Astrocyte (in vitro differentiated cells and primary cell): Measurements from ENCODE around the gene PTPRM. TPM values are rescaled to one million over a fixed set of nuclear protein-coding genes. Genes with fewer than 3 reads are reported as not detected.

Experiments used
- DNase-seq: peaks from one replicate; pipeline ENCODE4 v3.0.0-alpha.2; 2010; ENCODE audit warnings: low read depth
- FAIRE-seq: peaks from 2 replicates; lab custom pipeline; 2011; peaks lifted over from hg19 to GRCh38; lab: Jason Lieb, UNC
- H2AFZ ChIP-seq: 2 replicates; pipeline ENCODE4 v1.6.0; 2012; ENCODE audit warnings: low read depth, low read length, inconsistent platforms
- H3K27ac ChIP-seq: 2 replicates; pipeline ENCODE4 v1.5.1; 2011; ENCODE audit warnings: low read depth, low read length, inconsistent platforms
- H3K27me3 ChIP-seq: 2 replicates; pipeline ENCODE4 v1.6.0; 2011; ENCODE audit warnings: low read length, inconsistent platforms; ENCODE audit not compliant: insufficient read depth
- H3K36me3 ChIP-seq: 2 replicates; pipeline ENCODE4 v1.5.1; 2011; ENCODE audit warnings: low read length, inconsistent platforms; ENCODE audit not compliant: insufficient read depth
- H3K4me1 ChIP-seq: 2 replicates; pipeline ENCODE4 v1.5.1; 2011; ENCODE audit warnings: low read length, inconsistent platforms; ENCODE audit not compliant: insufficient read depth
- H3K4me2 ChIP-seq: 2 replicates; pipeline ENCODE4 v1.6.0; 2012; ENCODE audit warnings: low read length, inconsistent platforms
- H3K4me3 ChIP-seq: 2 replicates; pipeline ENCODE4 v1.5.1; 2011; ENCODE audit warnings: low read depth, mild to moderate bottlenecking, low read length, inconsistent platforms; ENCODE audit not compliant: insufficient read depth
- H3K79me2 ChIP-seq: 2 replicates; pipeline ENCODE4 v1.6.0; 2012; ENCODE audit warnings: mild to moderate bottlenecking, low read length, inconsistent platforms; ENCODE audit not compliant: insufficient read depth
- H3K9ac ChIP-seq: 2 replicates; pipeline ENCODE4 v1.6.0; 2012; ENCODE audit warnings: mild to moderate bottlenecking, low read length, inconsistent platforms
- H3K9me3 ChIP-seq: 2 replicates; pipeline ENCODE4 v1.5.1; 2012; ENCODE audit warnings: low read depth, mild to moderate bottlenecking, low read length, inconsistent platforms; ENCODE audit not compliant: insufficient read depth
- H4K20me1 ChIP-seq: 2 replicates; pipeline ENCODE4 v1.6.0; 2012; ENCODE audit warnings: low read length, inconsistent platforms; ENCODE audit not compliant: insufficient read depth
- H3K27ac Mint-ChIP-seq: one replicate; pipeline ENCODE4 v1.8.0; 2021; ENCODE audit warnings: mild to moderate bottlenecking, mixed read lengths; ENCODE audit not compliant: unreplicated experiment
- H3K27me3 Mint-ChIP-seq: one replicate; pipeline ENCODE4 v1.8.0; 2021; ENCODE audit warnings: low read depth, mixed read lengths; ENCODE audit not compliant: unreplicated experiment
- H3K36me3 Mint-ChIP-seq: one replicate; pipeline ENCODE4 v1.8.0; 2021; ENCODE audit warnings: low read depth, mixed read lengths; ENCODE audit not compliant: unreplicated experiment
- H3K4me1 Mint-ChIP-seq: one replicate; pipeline ENCODE4 v1.8.0; 2021; ENCODE audit warnings: low read depth, mixed read lengths; ENCODE audit not compliant: unreplicated experiment
- H3K4me3 Mint-ChIP-seq: one replicate; pipeline ENCODE4 v1.8.0; 2021; ENCODE audit warnings: mild to moderate bottlenecking, moderate library complexity, mixed read lengths; ENCODE audit not compliant: unreplicated experiment
- H3K9me3 Mint-ChIP-seq: one replicate; pipeline ENCODE4 v1.8.0; 2021; ENCODE audit warnings: mild to moderate bottlenecking, mixed read lengths; ENCODE audit not compliant: unreplicated experiment
- EZH2 ChIP-seq: IDR thresholded peaks from 2 replicates; pipeline ENCODE4 v1.6.1; 2012; ENCODE audit warnings: mild to moderate bottlenecking, low read length, inconsistent platforms; ENCODE audit not compliant: insufficient read depth
- total RNA-seq: library from RNA; stranded (reverse); gene quantifications from 2 replicates; pipeline ENCODE4 v1.2.1, GENCODE V29; 2021
- TF ChIP-seq, protein P1 (sequence below): IDR thresholded peaks from 2 replicates; pipeline ENCODE4 v1.5.1; 2011; ENCODE audit warnings: low read depth, mild to moderate bottlenecking, inconsistent platforms, low read length, moderate library complexity; ENCODE audit not compliant: insufficient read depth

The PTPRM gene
- total RNA-seq, 1 donor from 2014 or later, result 59.6 TPM

DNA sequence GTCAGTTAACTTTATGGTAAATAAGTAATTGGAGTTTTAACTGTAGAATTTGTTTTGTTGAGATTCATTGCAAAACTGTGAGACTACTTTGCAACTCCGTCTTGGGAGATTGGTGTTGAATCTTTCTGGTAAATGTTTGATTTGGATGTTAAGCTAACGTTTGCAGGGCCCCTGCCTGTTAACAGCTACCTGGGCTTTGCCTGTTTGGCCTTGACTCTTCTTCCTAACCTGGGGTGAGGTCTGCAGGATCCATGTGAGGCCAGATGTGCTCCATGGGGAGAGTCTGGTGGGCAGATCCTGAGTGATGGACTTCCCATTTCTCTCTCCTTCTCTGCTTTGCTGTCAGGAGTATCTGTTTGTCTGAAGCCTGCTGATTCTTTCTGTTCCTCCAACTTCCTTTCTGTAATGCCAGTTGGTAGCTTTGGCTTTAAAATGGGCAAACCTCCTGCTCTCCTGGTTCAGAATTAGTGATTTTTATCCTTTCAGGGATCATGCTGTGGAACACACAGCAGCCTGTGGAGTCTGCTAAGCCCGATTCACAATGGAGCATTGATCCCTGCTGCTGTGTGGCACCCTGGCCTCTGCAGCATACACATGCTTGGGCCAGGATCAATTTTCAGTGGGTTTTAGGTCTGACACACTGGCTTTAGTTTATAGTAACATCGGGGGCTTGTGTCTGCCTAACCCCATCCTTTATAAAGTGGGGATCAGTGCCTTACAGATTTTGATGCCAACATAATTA, 36.3 kb downstream of the PTPRM start:
- H3K9ac ChIP-seq, result no peak overlapping the region
- H3K4me1 Mint-ChIP-seq, result peaks cover 45% of the 10 kb centered on the region
- H3K9me3 Mint-ChIP-seq, result no peaks in the 10 kb centered on the region
- no peaks in the 10 kb centered on the region for H3K9me3 ChIP-seq
- no peaks in the 10 kb centered on the region for H3K27me3 Mint-ChIP-seq
- no peak overlapping the region for H3K27ac ChIP-seq
- peaks cover 66% of the 10 kb centered on the region for H3K79me2 ChIP-seq
- no peak for FAIRE-seq
- H3K36me3 ChIP-seq, result no peaks in the 10 kb centered on the region
- peaks cover 19% of the 10 kb centered on the region for H4K20me1 ChIP-seq
- no peak overlapping the region for H3K4me2 ChIP-seq
- peaks cover 2% of the 10 kb centered on the region for H3K36me3 Mint-ChIP-seq
- no peak for DNase-seq
- H2AFZ ChIP-seq, result no peak overlapping the region
- peak overlapping the region; percentile 9 for H3K27ac Mint-ChIP-seq
- no peak for TF ChIP-seq EZH2
- TF ChIP-seq, protein P1, sequence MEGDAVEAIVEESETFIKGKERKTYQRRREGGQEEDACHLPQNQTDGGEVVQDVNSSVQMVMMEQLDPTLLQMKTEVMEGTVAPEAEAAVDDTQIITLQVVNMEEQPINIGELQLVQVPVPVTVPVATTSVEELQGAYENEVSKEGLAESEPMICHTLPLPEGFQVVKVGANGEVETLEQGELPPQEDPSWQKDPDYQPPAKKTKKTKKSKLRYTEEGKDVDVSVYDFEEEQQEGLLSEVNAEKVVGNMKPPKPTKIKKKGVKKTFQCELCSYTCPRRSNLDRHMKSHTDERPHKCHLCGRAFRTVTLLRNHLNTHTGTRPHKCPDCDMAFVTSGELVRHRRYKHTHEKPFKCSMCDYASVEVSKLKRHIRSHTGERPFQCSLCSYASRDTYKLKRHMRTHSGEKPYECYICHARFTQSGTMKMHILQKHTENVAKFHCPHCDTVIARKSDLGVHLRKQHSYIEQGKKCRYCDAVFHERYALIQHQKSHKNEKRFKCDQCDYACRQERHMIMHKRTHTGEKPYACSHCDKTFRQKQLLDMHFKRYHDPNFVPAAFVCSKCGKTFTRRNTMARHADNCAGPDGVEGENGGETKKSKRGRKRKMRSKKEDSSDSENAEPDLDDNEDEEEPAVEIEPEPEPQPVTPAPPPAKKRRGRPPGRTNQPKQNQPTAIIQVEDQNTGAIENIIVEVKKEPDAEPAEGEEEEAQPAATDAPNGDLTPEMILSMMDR, result no peak
- no peak overlapping the region for H3K4me3 Mint-ChIP-seq
- H3K4me3 ChIP-seq, result no peak overlapping the region
- H3K27me3 ChIP-seq, result no peaks in the 10 kb centered on the region
- H3K4me1 ChIP-seq, result peaks cover 34% of the 10 kb centered on the region

DNA sequence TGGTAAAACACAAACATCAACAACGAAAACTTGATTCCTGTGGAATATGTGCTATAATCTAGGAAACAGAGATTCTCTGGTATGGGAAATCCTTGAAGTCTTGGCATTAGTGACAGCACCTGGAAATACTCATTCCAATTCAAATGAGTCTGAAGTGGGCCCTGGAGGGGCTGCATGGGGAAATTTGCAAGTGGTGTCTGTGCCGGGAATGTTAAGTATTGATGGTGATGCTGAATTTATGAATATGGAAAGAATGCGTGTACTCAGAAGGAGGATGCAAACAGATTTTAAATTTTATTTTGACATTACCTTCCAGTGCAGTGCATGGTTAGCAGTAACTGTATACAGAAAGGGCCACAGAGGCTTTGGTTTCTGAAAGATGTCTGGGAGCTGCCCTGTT, 37.2 kb downstream of the PTPRM start:
- no peak overlapping the region for H3K9ac ChIP-seq
- no peak overlapping the region for H3K4me3 ChIP-seq
- H4K20me1 ChIP-seq, result peaks cover 19% of the 10 kb centered on the region
- peaks cover 67% of the 10 kb centered on the region for H3K79me2 ChIP-seq
- no peak overlapping the region for H2AFZ ChIP-seq
- Mint-ChIP-seq H3K4me3 (no peak overlapping the region), H3K36me3 (peaks cover 2% of the 10 kb centered on the region), H3K9me3 (no peaks in the 10 kb centered on the region), H3K27ac (no peak overlapping the region), H3K4me1 (peaks cover 54% of the 10 kb centered on the region), H3K27me3 (no peaks in the 10 kb centered on the region)
- H3K4me2 ChIP-seq, result no peak overlapping the region
- no peak for DNase-seq
- TF ChIP-seq EZH2, result no peak
- TF ChIP-seq, protein P1, result no peak
- no peaks in the 10 kb centered on the region for H3K27me3 ChIP-seq
- no peak overlapping the region for H3K27ac ChIP-seq
- H3K9me3 ChIP-seq, result no peaks in the 10 kb centered on the region
- peaks cover 43% of the 10 kb centered on the region for H3K4me1 ChIP-seq
- FAIRE-seq, result no peak
- H3K36me3 ChIP-seq, result no peaks in the 10 kb centered on the region

DNA sequence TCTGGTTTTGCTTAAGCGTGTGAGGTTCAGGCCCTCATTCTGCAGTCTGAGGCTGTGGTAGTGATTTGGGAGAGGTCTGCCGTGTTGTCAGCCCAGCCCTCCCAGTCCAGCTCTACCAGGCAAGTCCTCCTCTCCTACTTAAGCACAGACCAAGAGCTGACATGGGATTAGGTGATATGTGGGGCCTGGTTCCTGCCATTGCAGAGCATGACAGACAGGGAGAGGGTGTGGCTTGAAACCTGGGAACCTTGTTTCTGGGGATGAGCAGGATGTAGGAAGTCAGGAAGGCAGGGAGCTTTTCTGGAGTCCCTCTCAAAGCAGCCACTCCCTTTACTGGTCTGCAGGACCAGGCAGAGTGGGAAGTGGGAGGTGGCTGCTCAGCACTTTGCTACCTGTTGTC, 38.6 kb downstream of the PTPRM start:
- Histone ChIP-seq H3K4me1 (peaks cover 43% of the 10 kb centered on the region), H3K79me2 (peaks cover 69% of the 10 kb centered on the region), H3K4me3 (no peak overlapping the region), H2AFZ (no peak overlapping the region), H4K20me1 (peaks cover 10% of the 10 kb centered on the region), H3K27me3 (no peaks in the 10 kb centered on the region), H3K9ac (no peak overlapping the region), H3K36me3 (no peaks in the 10 kb centered on the region), H3K9me3 (no peaks in the 10 kb centered on the region), H3K27ac (no peak overlapping the region), H3K4me2 (no peak overlapping the region)
- Mint-ChIP-seq H3K27me3 (no peaks in the 10 kb centered on the region), H3K27ac (no peak overlapping the region), H3K4me1 (peaks cover 48% of the 10 kb centered on the region), H3K36me3 (peaks cover 2% of the 10 kb centered on the region), H3K4me3 (no peak overlapping the region), H3K9me3 (no peaks in the 10 kb centered on the region)
- DNase-seq (no peak), FAIRE-seq (no peak)
- no peak for TF ChIP-seq EZH2
- TF ChIP-seq, protein P1, result no peak
